ENCODE data around the gene GALNT2.

Gene GALNT2

DNA sequence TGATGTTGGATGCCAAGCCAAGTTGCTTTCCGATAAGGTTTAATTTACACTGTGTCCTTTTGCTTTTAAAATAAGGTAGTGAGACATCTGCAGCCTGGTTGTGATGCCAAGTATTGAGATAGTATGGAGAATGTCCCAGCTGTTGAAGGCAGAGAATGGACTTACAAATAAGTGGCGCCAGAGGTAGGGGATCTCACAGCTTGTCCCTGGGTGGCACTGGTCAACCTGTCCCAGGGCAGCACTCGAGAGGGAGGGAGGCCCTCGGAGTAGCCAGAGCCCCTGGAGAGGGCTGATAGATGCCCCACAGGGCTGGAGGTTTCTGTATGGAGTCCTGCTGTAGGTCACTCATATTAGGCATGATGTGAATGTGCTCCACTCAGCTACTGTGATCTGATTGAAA is 98.5 kb downstream of the GALNT2 start:
- no peak for DNase-seq (ENCODE audit: low read depth)
- H3K4me3 ChIP-seq (ENCODE audit: low read depth, low read length): no peak overlapping the region
- no peak for TF ChIP-seq CTCF (IDR thresholded peaks at IDR 0.05; ENCODE audit: control insufficient read depth, extremely low read depth, insufficient read depth)

- no peak overlapping the region for H3K4me3 ChIP-seq (ENCODE audit: low read depth, low read length)
- no peak for DNase-seq (ENCODE audit: low read depth)
- no peak for TF ChIP-seq CTCF (IDR thresholded peaks at IDR 0.05; ENCODE audit: control insufficient read depth, extremely low read depth, insufficient read depth)
These were observed 99.5 kb downstream of the GALNT2 start for GRCh38 chr1:230166366-230167132.

DNA sequence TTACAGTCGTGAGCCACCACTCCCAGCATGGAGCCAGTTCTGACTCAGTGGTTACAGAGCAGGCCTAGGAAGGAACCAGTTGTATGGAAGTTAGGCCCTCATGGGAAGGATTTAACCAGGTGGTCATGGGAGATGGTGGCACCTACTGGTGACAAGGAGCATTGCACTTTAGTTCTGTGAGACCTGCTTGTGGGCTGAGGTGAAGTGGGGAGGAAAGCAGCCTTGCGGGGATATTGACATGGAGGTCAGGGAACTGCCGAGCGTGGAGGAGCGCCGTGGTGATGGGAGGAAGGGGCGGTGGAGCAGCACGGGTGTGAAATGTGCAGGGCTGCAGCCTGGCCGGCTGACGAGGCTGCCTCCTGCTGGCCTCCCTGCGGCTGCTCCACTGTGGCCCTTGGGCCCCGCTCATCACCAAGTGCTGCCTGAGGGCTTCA is 100.4 kb downstream of the GALNT2 start:
- DNase-seq (ENCODE audit: low read depth): no peak
- H3K4me3 ChIP-seq (ENCODE audit: low read depth, low read length): no peak overlapping the region
- peak; percentile 75 for TF ChIP-seq CTCF (IDR thresholded peaks at IDR 0.05; ENCODE audit: control insufficient read depth, extremely low read depth, insufficient read depth)

GRCh38 chr1:230169454-230170152 is 102.6 kb downstream of the GALNT2 start:
- no peak for DNase-seq (ENCODE audit: low read depth)
- TF ChIP-seq CTCF (IDR thresholded peaks at IDR 0.05; ENCODE audit: control insufficient read depth, extremely low read depth, insufficient read depth): no peak
- no peak overlapping the region for H3K4me3 ChIP-seq (ENCODE audit: low read depth, low read length)

GRCh38 chr1:230170153-230170547 is 103.1 kb downstream of the GALNT2 start:
- no peak overlapping the region for H3K4me3 ChIP-seq (ENCODE audit: low read depth, low read length)
- no peak for DNase-seq (ENCODE audit: low read depth)
- no peak for TF ChIP-seq CTCF (IDR thresholded peaks at IDR 0.05; ENCODE audit: control insufficient read depth, extremely low read depth, insufficient read depth)

DNA sequence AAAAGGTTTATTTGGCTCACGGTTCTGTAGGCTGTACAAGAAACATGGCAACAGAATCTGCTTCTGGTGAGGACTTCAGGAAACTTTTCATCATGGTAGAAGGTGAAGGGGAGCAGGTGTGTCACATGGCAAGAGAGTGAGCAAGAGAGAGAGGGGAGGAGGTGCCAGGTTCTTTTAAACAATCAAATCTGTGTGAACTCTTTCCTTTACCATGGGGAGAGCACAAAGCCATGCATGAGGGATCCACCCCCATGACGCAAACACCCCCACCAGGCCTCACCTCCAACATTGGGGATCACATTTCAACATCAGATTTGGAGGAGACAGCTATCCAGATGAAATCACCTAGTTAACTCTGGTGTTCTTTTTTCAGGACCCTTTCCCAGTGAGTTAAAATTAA is 103.6 kb downstream of the GALNT2 start:
- no peak for TF ChIP-seq CTCF (IDR thresholded peaks at IDR 0.05; ENCODE audit: control insufficient read depth, extremely low read depth, insufficient read depth)

More for the DNA sequence above, 103.6 kb downstream of the GALNT2 start:
- H3K4me3 ChIP-seq (ENCODE audit: low read depth, low read length): no peak overlapping the region
- no peak for DNase-seq (ENCODE audit: low read depth)
